ENCODE measurements around the gene ZNF557.

DNA sequence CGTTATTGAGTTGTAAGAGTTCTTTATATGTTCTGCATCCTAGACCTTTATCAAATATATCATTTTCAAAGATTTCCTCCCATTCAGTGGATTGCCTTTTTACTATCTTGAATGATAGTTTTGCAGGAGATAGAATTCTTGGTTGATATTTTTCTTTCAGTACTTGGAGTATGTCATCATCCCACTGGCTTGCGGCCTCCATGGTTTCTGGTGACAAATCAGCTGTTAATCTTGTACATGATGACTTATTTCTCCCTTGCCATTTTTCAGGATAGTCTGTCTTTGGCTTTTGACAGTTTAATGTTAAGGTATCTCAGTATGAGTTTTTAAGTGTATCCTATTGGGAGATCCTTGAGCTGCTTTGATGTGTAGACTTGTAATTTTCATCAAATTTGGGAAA lies 8.5 kb downstream of the ZNF557 start:
- TF ChIP-seq, protein P1, sequence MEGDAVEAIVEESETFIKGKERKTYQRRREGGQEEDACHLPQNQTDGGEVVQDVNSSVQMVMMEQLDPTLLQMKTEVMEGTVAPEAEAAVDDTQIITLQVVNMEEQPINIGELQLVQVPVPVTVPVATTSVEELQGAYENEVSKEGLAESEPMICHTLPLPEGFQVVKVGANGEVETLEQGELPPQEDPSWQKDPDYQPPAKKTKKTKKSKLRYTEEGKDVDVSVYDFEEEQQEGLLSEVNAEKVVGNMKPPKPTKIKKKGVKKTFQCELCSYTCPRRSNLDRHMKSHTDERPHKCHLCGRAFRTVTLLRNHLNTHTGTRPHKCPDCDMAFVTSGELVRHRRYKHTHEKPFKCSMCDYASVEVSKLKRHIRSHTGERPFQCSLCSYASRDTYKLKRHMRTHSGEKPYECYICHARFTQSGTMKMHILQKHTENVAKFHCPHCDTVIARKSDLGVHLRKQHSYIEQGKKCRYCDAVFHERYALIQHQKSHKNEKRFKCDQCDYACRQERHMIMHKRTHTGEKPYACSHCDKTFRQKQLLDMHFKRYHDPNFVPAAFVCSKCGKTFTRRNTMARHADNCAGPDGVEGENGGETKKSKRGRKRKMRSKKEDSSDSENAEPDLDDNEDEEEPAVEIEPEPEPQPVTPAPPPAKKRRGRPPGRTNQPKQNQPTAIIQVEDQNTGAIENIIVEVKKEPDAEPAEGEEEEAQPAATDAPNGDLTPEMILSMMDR (conservative IDR thresholded peaks at IDR 0.05; ENCODE audit: low read depth, low read length) = no peak
- TF ChIP-seq MAFK (IDR thresholded peaks at IDR 0.05; ENCODE audit: low read depth, low read length) = no peak

All from IMR-90 (cell line).